ENCODE data around the gene DNAH8.

DNA sequence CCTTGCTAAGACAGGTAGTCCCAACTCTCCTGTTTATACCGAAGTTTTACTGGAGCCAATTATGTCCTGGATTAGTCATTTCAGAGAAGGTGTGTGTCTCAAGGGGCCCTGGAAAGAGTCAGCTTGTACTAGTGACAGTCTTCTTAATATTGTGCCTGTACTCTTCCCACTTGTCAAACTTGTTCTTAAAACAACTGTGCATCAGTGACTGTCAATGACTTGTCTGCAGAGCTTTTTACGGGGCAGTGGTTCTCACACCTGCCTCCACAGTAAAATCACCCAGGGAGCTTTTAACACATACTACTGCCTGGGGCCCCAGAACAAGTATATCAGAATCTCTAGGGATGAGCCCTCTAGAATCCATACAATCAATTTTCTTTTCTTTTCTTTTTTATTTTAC, 305.0 kb downstream of the DNAH8 start:
- TF ChIP-seq POLR2A (IDR thresholded peaks at IDR 0.05) (no peak), CTCF (IDR thresholded peaks at IDR 0.05) (no peak), POLR2AphosphoS5 (IDR thresholded peaks at IDR 0.05) (no peak), EP300 (IDR thresholded peaks at IDR 0.05) (no peak)

Measured in sigmoid colon (tissue), 4 donors.